HG03095 (cell line): ENCODE measurements around the gene TLR3.

Experiments used
- ATAC-seq: cut with Tn5 transposase; IDR thresholded peaks from one replicate; pipeline ENCODE4 v1.9.1; 2021; ENCODE audit warnings: moderate library complexity; ENCODE audit not compliant: unreplicated experiment

Gene TLR3

DNA sequence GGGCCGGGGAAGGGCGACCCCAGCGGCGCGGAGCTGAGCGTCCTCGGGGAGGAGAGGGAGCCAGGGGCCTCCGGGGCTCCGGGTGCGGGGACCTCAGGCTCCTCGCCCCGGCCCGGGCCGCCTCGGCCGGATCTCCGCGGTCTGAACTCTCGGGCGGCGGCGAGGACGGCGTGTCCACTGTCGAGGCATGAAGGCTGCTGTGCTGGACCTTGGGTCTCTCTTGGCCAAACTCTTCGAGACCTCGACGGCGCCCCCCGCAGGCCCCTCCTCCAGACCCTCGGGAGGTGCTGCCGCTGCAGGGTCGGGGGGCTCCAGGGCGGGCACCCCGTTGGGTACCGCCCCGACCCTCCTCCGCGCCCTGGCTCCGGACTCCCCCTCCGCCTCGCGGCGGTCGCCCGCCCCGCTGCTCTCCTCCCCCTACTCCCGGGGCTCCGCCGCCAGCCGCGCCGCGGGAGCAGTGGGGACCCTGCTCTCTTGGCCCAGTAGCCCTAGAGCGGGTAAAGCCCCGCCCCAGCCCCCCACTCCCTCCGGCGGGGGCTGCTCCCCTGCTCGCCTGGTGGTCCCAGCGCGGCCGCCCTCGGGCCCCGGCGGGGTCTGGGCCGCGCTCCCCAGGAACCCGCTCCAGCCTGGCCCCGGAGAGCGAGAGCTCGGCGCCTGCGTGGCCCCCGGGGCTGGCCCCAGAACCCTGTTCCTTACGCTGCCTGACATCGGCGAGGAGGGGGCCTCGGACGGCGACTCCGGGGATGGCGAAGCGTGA, 36.1 kb downstream of the TLR3 start:
- ATAC-seq: peak; percentile 40

DNA sequence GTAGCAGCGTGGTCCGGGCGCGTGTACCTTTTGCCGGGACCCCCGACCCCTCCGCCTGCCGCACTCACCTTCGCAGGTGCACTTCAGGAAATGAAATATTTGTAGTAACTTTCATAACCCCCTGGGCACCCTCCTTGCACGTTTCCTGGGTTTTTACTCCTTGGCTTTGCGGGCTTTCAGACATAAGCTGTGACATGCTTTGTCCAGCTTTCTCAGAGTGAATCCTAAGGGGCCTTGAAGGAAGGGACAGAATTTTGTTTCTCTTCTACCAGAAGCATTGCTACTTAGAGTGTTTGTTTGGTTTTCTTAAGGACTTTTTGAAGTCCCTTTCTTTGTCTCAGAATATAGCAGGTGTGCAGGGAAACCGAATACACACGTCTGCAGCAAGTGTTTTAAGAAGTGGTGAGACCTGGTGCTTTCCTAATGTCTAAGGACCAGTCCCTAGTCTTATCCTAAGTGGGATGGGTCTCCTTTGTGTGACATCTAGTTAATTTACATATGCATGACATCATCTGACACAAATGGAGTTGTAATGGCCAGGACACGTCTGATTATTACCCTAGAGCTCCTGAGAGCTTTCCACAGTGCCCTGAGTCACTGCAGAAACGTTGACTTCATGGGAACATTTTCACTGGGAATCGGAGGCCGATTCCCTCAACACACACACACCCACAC, 36.8 kb downstream of the TLR3 start:
- peak; percentile 31 for ATAC-seq

GRCh38 chr4:186107947-186108346, 39.0 kb downstream of the TLR3 start:
- ATAC-seq: no peak

DNA sequence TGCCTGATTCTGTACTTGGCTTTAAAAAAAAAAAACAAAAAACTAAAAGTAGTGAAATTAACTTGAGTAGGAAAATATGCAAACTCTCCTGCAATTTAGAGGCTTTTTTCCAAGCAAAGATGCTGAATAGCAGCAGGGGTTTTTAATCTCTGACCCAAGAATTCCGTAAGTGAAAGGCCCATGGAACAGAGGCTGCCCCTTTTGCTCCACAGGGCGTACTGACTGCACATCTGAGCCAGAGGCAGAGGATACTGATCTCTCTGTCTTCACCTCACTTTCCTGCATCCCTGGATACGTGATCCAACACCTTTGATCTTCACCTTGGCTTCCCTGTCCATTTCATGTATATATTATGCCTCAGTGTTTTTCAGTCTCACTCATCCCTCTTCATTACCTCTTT, 39.4 kb downstream of the TLR3 start:
- ATAC-seq: no peak

GRCh38 chr4:186109245-186109644, 40.3 kb downstream of the TLR3 start:
- no peak for ATAC-seq

GRCh38 chr4:186116697-186117096, 47.7 kb downstream of the TLR3 start:
- no peak for ATAC-seq

DNA sequence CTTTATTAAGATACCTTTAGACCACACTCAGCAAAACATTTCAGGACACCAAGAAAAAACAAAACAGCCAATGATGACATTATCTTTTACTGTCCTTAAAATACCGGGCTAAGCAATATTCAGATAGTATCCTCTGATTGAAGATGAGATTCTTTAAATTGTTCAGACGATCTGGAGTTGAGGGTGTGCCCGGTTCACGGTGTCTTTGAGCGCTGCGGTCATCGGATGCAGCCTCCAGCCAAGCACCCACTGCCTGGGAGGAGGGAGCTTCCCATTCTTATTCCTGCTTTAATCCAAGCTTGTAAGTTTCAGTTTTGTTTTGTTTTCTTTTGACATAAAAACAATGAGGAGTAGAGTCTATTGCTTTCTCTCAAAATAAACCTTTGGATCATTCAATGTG, 49.6 kb downstream of the TLR3 start:
- no peak for ATAC-seq

DNA sequence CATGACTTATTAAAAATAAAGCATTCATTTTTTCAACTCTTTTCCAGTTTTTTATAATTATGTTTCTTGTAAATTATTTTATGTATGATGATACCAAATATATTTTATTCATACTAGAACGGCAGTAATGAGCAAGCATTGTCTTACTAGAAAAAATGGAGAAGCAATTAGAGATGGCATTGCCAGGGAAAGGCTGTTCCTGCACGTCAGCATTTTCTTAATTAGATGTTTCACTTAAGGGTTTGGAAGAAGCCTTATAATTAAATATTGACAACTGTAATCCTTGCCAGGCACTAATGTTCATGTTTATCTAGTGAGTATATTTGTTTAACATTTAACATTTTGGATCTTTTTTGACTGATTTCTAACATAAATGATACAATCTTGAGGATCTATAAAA, 52.1 kb downstream of the TLR3 start:
- ATAC-seq: no peak

GRCh38 chr4:186128842-186129241, 59.9 kb downstream of the TLR3 start:
- no peak for ATAC-seq

GRCh38 chr4:186131935-186132334, 63.0 kb downstream of the TLR3 start:
- no peak for ATAC-seq

DNA sequence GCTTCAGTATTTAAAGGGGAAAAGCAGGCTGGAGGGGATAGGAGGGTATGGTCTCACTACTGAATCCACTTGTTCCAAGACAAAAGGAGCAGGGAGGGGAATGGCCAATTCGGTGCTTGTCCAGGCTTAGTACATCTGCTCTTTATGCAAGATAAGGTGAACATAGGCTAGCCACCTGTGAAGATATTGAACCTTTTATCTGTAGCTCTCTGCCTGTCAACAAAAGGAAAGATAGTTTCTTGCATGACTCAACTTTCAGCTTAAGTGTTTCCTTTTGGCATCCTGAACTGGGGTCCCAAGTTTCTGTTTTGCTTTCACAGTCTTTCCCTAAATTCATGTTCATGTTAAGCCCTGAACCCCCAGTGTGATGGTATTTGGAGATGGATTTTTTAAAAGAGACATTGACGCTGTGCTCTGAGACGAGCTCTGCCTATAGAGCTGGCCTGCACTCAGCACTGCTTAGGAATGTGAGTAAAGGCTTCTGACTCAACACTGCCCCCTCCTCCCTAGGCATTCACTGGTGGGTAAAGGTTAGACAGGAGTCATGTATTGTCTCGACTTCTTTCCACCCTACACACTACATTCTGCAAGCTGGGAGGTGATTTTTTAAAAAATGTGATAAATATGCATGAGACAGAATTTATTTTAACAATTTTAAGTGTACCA, 63.8 kb downstream of the TLR3 start:
- ATAC-seq: no peak

DNA sequence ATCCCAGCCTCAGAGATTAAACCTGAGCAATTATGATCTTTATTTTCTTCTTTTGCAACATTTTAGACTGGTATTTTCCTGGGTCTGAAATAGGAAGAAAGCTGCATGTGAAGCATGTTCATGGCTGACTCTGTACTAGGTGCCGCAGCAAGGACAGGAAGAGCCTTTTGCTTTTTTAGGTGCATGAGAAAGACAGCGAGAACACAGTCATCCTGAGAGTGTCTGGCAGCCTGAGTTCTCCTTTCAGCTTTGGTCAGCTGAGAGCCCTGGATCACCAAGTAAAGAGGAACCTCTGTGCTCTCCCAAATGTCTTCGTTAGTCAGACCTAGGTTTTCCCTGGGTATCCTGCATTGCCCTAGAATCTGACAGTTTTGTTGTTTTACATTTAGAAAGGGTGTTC, 65.3 kb downstream of the TLR3 start:
- ATAC-seq: peak; percentile 99

GRCh38 chr4:186134861-186135260, 65.9 kb downstream of the TLR3 start:
- no peak for ATAC-seq

DNA sequence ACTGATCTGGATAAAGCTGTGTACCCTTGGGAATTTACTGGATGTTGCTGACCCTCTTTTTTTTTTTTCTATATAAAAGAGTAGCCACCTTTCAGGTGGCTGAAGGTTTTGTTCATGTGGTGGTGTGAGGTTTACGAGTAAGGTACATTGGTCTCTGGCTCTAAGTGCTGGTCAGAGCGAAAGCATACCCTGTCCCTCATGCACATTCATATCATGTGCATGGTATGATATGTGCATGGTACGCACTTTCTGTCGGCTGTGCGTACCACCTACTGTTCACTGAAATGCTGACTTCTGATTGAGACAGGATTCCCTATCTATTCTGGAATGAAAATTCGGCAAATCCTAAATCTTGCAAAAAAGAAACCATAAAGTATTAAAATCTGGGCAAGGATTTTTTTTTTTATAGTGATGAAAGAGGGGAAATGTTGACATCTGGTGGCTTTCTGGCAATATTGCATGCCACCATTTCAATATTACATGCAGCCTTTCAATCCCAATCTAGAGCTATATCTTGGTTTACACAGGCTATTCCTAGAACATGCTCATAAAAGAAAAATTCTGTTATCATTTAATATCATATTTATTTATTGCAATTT, 68.3 kb downstream of the TLR3 start:
- peak; percentile 31 for ATAC-seq
